ENCODE results near the gene ARID3B. TPM values are rescaled to one million over a fixed set of nuclear protein-coding genes. Genes with fewer than 3 reads are reported as not detected.
"Not testable (repeated sequence)": the region's sequence is repeated elsewhere in the genome, so short reads cannot be mapped to it uniquely, and the experiment has no call there.

Gene ARID3B
- total RNA-seq, 1 donor from 2014 or later = 15.2 TPM

DNA sequence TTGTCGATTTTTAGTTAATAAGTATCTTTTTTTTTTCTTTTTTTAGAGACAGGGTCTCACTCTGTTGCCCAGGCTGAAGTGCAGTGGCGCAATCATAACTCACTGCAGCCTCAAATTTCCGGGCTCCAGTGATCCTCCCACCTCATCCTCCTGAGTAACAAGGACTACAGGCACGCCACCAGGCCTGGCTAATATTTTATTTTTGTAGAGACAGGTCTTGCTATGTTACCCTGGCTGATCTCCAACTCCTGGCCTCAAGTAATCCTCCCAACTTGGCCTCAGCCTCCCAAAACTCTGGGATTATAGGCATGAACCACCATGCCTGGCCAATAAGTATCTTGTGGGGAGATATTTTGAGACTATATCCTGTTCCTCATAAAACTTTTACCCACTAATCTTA lies 29.4 kb upstream of the ARID3B start:
- Histone ChIP-seq H3K36me3 (no peaks in the 10 kb centered on the region), H3K27ac (no peak overlapping the region), H3K9me3 (no peaks in the 10 kb centered on the region), H3K27me3 (no peaks in the 10 kb centered on the region), H3K4me1 (no peaks in the 10 kb centered on the region), H3K4me3 (no peak overlapping the region)
- DNase-seq (ENCODE audit: extremely low spot score in 2 of 2) = no peak
- intact Hi-C loops (cut with DNase I) = no loop called here
- no peak for TF ChIP-seq POLR2A (IDR thresholded peaks at IDR 0.05)

DNA sequence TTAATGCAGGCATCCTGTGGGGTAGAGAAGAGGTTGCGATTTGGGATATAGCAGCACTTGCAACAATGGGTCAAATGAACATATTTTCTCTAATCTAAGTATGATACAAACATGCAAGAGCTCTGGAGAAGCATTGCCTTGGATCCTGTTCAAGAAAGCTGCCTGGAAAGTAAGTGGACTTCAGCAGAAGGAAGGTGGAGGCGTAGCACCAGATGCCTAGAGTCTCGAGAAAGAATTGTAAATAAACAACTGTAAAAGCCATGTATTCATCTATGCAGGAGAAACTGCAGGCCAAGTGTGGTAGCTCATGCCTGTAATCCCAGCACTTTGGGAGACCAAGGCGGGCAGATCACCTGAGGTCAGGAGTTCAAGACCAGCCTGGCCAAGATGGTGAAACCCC lies 27.0 kb upstream of the ARID3B start:
- intact Hi-C loops (cut with DNase I); H3K4me3 ChIP-seq; H3K27me3 ChIP-seq: not testable (repeated sequence)

DNA sequence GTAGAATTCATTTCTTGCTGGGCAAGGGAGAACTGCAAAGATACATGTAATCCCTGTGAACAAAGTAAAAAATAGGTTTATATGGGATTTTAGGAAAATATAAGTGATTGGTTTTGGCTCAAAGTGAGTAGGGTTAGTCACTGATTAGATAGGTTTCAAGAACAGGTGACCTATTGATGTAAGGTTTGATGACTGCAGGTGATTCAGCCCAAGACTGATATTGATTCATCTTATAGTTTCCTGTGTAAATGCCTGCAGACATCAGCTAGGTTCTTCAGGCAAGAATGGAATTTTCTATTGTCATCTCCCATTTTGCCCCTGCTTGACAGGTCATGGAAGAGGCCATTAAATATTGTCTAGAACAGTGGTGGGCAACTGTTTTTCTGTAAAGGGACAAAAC lies 23.9 kb upstream of the ARID3B start:
- Histone ChIP-seq H3K4me3 (no peak overlapping the region), H3K36me3 (no peaks in the 10 kb centered on the region), H3K27ac (no peak overlapping the region), H3K27me3 (no peaks in the 10 kb centered on the region), H3K4me1 (no peaks in the 10 kb centered on the region), H3K9me3 (no peaks in the 10 kb centered on the region)
- DNase-seq (ENCODE audit: extremely low spot score in 2 of 2) = no peak
- TF ChIP-seq POLR2AphosphoS5 (IDR thresholded peaks at IDR 0.05; ENCODE audit: insufficient read depth in 1 of 2, low read depth in 1 of 2) (no peak), POLR2A (IDR thresholded peaks at IDR 0.05) (no peak)
- TF ChIP-seq, protein P1, sequence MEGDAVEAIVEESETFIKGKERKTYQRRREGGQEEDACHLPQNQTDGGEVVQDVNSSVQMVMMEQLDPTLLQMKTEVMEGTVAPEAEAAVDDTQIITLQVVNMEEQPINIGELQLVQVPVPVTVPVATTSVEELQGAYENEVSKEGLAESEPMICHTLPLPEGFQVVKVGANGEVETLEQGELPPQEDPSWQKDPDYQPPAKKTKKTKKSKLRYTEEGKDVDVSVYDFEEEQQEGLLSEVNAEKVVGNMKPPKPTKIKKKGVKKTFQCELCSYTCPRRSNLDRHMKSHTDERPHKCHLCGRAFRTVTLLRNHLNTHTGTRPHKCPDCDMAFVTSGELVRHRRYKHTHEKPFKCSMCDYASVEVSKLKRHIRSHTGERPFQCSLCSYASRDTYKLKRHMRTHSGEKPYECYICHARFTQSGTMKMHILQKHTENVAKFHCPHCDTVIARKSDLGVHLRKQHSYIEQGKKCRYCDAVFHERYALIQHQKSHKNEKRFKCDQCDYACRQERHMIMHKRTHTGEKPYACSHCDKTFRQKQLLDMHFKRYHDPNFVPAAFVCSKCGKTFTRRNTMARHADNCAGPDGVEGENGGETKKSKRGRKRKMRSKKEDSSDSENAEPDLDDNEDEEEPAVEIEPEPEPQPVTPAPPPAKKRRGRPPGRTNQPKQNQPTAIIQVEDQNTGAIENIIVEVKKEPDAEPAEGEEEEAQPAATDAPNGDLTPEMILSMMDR (IDR thresholded peaks at IDR 0.05) = no peak
- intact Hi-C loops (cut with DNase I) = no loop called here

More for the DNA sequence above, 27.0 kb upstream of the ARID3B start:
- not testable (repeated sequence) for DNase-seq (ENCODE audit: extremely low spot score in 2 of 2); H3K36me3 ChIP-seq; H3K27ac ChIP-seq; H3K4me1 ChIP-seq; H3K9me3 ChIP-seq

DNA sequence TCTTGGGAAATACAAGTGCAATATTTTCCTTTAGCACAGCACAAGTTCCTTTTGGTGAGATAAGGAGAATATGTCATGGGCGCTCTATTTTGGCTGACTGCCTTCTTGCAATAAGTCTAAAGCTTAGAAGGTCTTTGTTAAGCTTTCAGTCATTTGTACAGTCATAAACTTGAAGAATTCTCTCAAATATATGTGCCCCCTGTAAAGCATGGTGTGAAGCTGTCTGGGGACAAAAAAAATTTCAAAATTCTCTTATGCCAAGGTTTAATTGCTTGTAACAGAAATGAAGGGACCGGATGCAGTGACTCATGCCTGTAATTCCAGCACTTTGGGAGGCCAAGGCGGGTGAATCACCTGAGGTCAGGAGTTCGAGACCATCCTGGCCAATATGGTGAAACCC lies 21.7 kb upstream of the ARID3B start:
- Histone ChIP-seq H3K27ac (no peak overlapping the region), H3K27me3 (no peaks in the 10 kb centered on the region), H3K4me1 (no peaks in the 10 kb centered on the region), H3K4me3 (no peak overlapping the region), H3K9me3 (no peaks in the 10 kb centered on the region), H3K36me3 (no peaks in the 10 kb centered on the region)
- intact Hi-C loops (cut with DNase I) = no loop called here
- DNase-seq (ENCODE audit: extremely low spot score in 2 of 2) = no peak
- TF ChIP-seq POLR2AphosphoS5 (IDR thresholded peaks at IDR 0.05; ENCODE audit: insufficient read depth in 1 of 2, low read depth in 1 of 2) = no peak
- no peak for TF ChIP-seq POLR2A (IDR thresholded peaks at IDR 0.05)
- TF ChIP-seq, protein P1 (IDR thresholded peaks at IDR 0.05) = no peak

DNA sequence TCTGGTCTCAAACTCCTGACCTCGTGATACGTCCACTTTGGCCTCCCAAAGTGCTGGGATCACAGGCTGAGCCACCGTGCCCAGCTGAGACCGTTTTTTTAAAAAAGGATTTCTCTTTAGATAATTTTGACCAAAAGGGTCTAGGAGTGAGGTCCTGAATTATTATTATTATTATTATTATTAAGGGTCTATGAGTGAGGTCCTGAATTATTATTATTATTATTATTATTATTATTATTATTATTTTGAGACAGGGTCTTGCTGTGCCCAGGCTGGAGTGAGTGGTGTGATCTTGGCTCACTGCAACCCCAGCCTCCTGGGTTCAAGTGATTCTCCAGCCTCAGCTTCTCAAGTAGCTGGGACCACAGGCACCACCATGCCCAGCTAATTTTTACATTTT lies 20.6 kb upstream of the ARID3B start:
- intact Hi-C loops (cut with DNase I) = no loop called here
- Histone ChIP-seq H3K27me3 (no peaks in the 10 kb centered on the region), H3K4me1 (no peaks in the 10 kb centered on the region), H3K36me3 (no peaks in the 10 kb centered on the region), H3K4me3 (no peak overlapping the region), H3K27ac (no peak overlapping the region), H3K9me3 (no peaks in the 10 kb centered on the region)
- TF ChIP-seq, protein P1 (IDR thresholded peaks at IDR 0.05) = no peak
- TF ChIP-seq POLR2AphosphoS5 (IDR thresholded peaks at IDR 0.05; ENCODE audit: insufficient read depth in 1 of 2, low read depth in 1 of 2) (no peak), POLR2A (IDR thresholded peaks at IDR 0.05) (no peak)
- no peak for DNase-seq (ENCODE audit: extremely low spot score in 2 of 2)

DNA sequence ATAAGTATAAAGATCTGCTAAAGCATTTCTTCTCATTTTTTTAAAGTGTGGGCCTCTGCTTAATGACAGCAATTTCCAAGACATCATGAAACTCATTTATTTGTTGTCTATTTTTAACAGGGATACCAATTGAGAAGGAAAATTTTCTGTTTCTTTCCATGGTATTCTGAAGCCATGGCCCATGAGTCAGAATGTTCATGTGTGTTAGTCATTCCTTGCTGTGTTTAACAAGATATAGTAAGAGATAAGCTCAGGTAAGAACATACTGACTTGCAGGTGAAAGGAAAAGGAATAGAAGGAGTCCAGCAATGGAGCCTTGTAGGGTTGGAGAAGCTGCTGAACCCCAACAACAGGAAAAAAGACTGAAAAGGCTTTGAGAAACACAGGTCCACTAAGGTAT lies 17.0 kb upstream of the ARID3B start:
- no peaks in the 10 kb centered on the region for H3K36me3 ChIP-seq
- no peak overlapping the region for H3K4me3 ChIP-seq
- no peaks in the 10 kb centered on the region for H3K27me3 ChIP-seq
- H3K27ac ChIP-seq = no peak overlapping the region
- TF ChIP-seq POLR2AphosphoS5 (IDR thresholded peaks at IDR 0.05; ENCODE audit: insufficient read depth in 1 of 2, low read depth in 1 of 2) (peak in 1 of 2 donors; percentile 38), POLR2A (IDR thresholded peaks at IDR 0.05) (no peak)
- TF ChIP-seq, protein P1 (IDR thresholded peaks at IDR 0.05) = no peak
- no peaks in the 10 kb centered on the region for H3K4me1 ChIP-seq
- H3K9me3 ChIP-seq = no peaks in the 10 kb centered on the region
- no peak for DNase-seq (ENCODE audit: extremely low spot score in 2 of 2)
- intact Hi-C loops (cut with DNase I) = no loop called here

Measured in vagina (tissue), 2 donors.